ENCODE data around the gene USP10. TPM values are rescaled to one million over a fixed set of nuclear protein-coding genes. Genes with fewer than 3 reads are reported as not detected.
A peak's percentile ranks its signal among the peaks of the same experiment; 100 is the strongest.

Gene USP10
- total and polyA plus RNA-seq, 2 donors (not counting 3 experiments of a cell fraction or from before 2014, with no cell fraction given): 84.0 to 115 TPM

DNA sequence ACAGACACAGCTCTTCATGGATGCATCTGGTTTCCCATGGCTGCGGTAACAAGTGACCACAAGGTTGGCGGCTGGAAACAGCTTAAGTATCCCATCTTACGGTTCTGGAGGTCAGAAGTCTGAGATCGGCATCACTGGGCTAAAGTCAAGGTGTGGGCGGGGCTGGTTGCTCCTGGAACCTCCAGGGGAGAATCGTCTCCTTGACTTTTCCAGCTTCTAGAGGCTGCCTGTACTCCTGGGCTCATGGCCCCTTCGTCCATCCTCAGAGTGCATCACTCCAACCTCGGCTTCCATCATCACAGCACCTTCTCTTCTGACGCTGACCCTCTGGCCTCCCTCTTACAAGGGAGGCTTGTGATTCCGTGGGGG lies 107.1 kb downstream of the USP10 start:
- H4K20me1 ChIP-seq (replicated peaks; ENCODE audit: control insufficient read depth, extremely low read depth, insufficient read depth, low read length): no peaks in the 10 kb centered on the region
- H3K36me3 ChIP-seq (ENCODE audit: control insufficient read depth in 2 of 2, extremely low read depth in 1 of 2, insufficient read depth in 2 of 2, low read length in 2 of 2): no peaks in the 10 kb centered on the region
- dilution Hi-C loops (cut with MboI; ENCODE audit: extremely low pct_ligation_motif_present, low sequenced_read_pairs): no loop called here
- H3K27ac ChIP-seq (ENCODE audit: insufficient read depth, low read depth, low read length): peak overlapping the region; percentile 41
- no peak overlapping the region for H3K4me3 ChIP-seq (replicated peaks in 1 of 3; ENCODE audit: insufficient read depth in 1 of 3, low read depth in 1 of 3, low read length in 3 of 3)
- peaks cover 2 to 10% of the 10 kb centered on the region in 2 experiments for H3K27me3 ChIP-seq (ENCODE audit: control insufficient read depth in 2 of 2, insufficient read depth in 2 of 2, low read length in 2 of 2)
- no peak overlapping the region for H3K9ac ChIP-seq (replicated peaks; ENCODE audit: extremely low read depth, insufficient read depth, low read length)
- peaks cover 19% of the 10 kb centered on the region for H3K4me1 ChIP-seq (ENCODE audit: control insufficient read depth, extremely low read depth, insufficient read depth, low read length)
- intact Hi-C loops (cut with micrococcal nuclease): loop anchor here (1.0 kb wide), 4 partner anchors 12 to 145 kb away; partner anchors contain the start of gene CRISPLD2
- no peak for TF ChIP-seq MYC (IDR thresholded peaks at IDR 0.05; ENCODE audit: low read depth, low read length)
- no peak for TF ChIP-seq JUN (IDR thresholded peaks at IDR 0.05; ENCODE audit: borderline replicate concordance, insufficient read depth, insufficient read length, low read depth)
- no peak for TF ChIP-seq GATA2 (IDR thresholded peaks at IDR 0.05; ENCODE audit: insufficient read depth, insufficient read length, low read depth, low read length)
- no peak for TF ChIP-seq EZH2 (IDR thresholded peaks at IDR 0.05; ENCODE audit: borderline replicate concordance, low read depth, low read length, severe bottlenecking)
- no peak for TF ChIP-seq FOS (IDR thresholded peaks at IDR 0.05; ENCODE audit: borderline replicate concordance, insufficient read depth, low read length)
- TF ChIP-seq, protein P1, sequence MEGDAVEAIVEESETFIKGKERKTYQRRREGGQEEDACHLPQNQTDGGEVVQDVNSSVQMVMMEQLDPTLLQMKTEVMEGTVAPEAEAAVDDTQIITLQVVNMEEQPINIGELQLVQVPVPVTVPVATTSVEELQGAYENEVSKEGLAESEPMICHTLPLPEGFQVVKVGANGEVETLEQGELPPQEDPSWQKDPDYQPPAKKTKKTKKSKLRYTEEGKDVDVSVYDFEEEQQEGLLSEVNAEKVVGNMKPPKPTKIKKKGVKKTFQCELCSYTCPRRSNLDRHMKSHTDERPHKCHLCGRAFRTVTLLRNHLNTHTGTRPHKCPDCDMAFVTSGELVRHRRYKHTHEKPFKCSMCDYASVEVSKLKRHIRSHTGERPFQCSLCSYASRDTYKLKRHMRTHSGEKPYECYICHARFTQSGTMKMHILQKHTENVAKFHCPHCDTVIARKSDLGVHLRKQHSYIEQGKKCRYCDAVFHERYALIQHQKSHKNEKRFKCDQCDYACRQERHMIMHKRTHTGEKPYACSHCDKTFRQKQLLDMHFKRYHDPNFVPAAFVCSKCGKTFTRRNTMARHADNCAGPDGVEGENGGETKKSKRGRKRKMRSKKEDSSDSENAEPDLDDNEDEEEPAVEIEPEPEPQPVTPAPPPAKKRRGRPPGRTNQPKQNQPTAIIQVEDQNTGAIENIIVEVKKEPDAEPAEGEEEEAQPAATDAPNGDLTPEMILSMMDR (IDR thresholded peaks at IDR 0.05; ENCODE audit: extremely low read depth in 1 of 2, insufficient read depth in 1 of 2, low read depth in 1 of 2, low read length in 2 of 2): no peak
- no peak for TF ChIP-seq POLR2AphosphoS5 (IDR thresholded peaks at IDR 0.05; ENCODE audit: insufficient read depth, low read depth, low read length)
- TF ChIP-seq, protein P2, sequence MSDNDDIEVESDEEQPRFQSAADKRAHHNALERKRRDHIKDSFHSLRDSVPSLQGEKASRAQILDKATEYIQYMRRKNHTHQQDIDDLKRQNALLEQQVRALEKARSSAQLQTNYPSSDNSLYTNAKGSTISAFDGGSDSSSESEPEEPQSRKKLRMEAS (IDR thresholded peaks at IDR 0.05; ENCODE audit: insufficient read depth, insufficient read length): no peak
- TF ChIP-seq POLR2A (IDR thresholded peaks at IDR 0.05; ENCODE audit: low read depth, low read length): no peak
- ChIA-PET CTCF (interaction anchor here (0.8 to 1.2 kb wide), 2 partner anchors 9 to 12 kb away, joined by 3 to 5 read pairs; partner anchors contain the start of gene CRISPLD2), POLR2A (interaction anchor here (0.7 kb wide), 1 partner anchor 18 kb away, joined by 4 read pairs; no protein-coding TSS in a partner anchor)
- peak overlapping the region; percentile 61 for H3K4me2 ChIP-seq (ENCODE audit: insufficient read depth, low read length)
- no TSS peak for BruUV-seq (replicated peaks)
- H3K9me3 ChIP-seq (replicated peaks; ENCODE audit: control insufficient read depth, insufficient read depth, low read length): no peaks in the 10 kb centered on the region
- H3K79me2 ChIP-seq (ENCODE audit: control insufficient read depth, insufficient read depth, low read length): no peaks in the 10 kb centered on the region
- peak overlapping the region; percentile 43 for H2AFZ ChIP-seq (ENCODE audit: low read depth, low read length)
- DNase-seq (ENCODE audit: low read depth, low spot score) (no peak), FAIRE-seq (no peak)
- no peaks in the 10 kb centered on the region for H3K9me1 ChIP-seq (replicated peaks; ENCODE audit: control insufficient read depth, extremely low read depth, insufficient read depth, low read length)

Measured in endothelial cell of umbilical vein (primary cell).